Measurements from ENCODE around the gene LRRFIP2. TPM values are rescaled to one million over a fixed set of nuclear protein-coding genes. Genes with fewer than 3 reads are reported as not detected.
A peak's percentile ranks its signal among the peaks of the same experiment; 100 is the strongest.
"Not testable (repeated sequence)": the region's sequence is repeated elsewhere in the genome, so short reads cannot be mapped to it uniquely, and the experiment has no call there.

The LRRFIP2 gene
- total RNA-seq, 1 donor from 2014 or later = 62.4 TPM

GRCh38 chr3:37216597-37217097 is 42.3 kb upstream of the LRRFIP2 start:
- Histone ChIP-seq H3K27ac (ENCODE audit: low read depth, low read length) (no peak overlapping the region), H3K4me3 (ENCODE audit: insufficient read depth, low read depth, low read length) (no peak overlapping the region), H3K36me3 (ENCODE audit: insufficient read depth, low read length) (no peaks in the 10 kb centered on the region), H3K9me3 (ENCODE audit: insufficient read depth, low read depth, low read length) (no peaks in the 10 kb centered on the region), H3K4me1 (ENCODE audit: insufficient read depth, low read length) (peaks cover 3% of the 10 kb centered on the region), H3K4me2 (ENCODE audit: low read length) (no peak overlapping the region), H4K20me1 (ENCODE audit: insufficient read depth, low read length) (no peaks in the 10 kb centered on the region), H3K27me3 (ENCODE audit: insufficient read depth, low read length) (no peaks in the 10 kb centered on the region), H3K79me2 (ENCODE audit: insufficient read depth, low read length) (no peaks in the 10 kb centered on the region), H2AFZ (ENCODE audit: low read depth, low read length) (no peak overlapping the region), H3K9ac (ENCODE audit: low read length) (no peak overlapping the region)
- FAIRE-seq (no peak), DNase-seq (ENCODE audit: low read depth) (no peak)
- no peak for TF ChIP-seq EZH2 (IDR thresholded peaks at IDR 0.05; ENCODE audit: insufficient read depth, low read length)
- TF ChIP-seq, protein P1, sequence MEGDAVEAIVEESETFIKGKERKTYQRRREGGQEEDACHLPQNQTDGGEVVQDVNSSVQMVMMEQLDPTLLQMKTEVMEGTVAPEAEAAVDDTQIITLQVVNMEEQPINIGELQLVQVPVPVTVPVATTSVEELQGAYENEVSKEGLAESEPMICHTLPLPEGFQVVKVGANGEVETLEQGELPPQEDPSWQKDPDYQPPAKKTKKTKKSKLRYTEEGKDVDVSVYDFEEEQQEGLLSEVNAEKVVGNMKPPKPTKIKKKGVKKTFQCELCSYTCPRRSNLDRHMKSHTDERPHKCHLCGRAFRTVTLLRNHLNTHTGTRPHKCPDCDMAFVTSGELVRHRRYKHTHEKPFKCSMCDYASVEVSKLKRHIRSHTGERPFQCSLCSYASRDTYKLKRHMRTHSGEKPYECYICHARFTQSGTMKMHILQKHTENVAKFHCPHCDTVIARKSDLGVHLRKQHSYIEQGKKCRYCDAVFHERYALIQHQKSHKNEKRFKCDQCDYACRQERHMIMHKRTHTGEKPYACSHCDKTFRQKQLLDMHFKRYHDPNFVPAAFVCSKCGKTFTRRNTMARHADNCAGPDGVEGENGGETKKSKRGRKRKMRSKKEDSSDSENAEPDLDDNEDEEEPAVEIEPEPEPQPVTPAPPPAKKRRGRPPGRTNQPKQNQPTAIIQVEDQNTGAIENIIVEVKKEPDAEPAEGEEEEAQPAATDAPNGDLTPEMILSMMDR (IDR thresholded peaks at IDR 0.05; ENCODE audit: insufficient read depth, low read depth, low read length) = no peak
- Mint-ChIP-seq H3K27ac (ENCODE audit: unreplicated experiment) (no peak overlapping the region), H3K9me3 (ENCODE audit: unreplicated experiment) (peaks cover 4% of the 10 kb centered on the region), H3K4me1 (ENCODE audit: low read depth, unreplicated experiment) (peaks cover 5% of the 10 kb centered on the region), H3K27me3 (ENCODE audit: low read depth, unreplicated experiment) (no peaks in the 10 kb centered on the region), H3K36me3 (ENCODE audit: low read depth, unreplicated experiment) (no peaks in the 10 kb centered on the region), H3K4me3 (ENCODE audit: unreplicated experiment) (no peak overlapping the region)

DNA sequence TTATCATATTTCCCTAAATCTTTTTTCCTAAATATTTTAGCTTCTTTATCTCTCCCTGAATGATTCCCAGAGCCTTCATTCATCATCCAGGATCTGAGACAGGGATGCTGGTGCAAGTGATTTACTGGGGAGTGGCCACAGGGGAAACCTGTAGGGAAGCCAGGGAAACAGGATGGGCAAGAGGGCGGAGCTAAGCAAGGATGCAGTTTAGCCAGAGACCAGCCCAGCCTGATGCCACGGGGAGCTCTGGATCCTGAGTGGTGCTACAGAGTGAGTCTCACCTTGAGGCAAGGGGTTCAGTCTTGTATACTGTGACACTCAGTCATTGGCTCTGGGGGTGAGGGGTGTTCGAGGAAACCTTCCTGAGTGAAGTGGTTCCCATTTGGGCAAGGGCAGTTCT is 39.7 kb upstream of the LRRFIP2 start:
- H2AFZ ChIP-seq (ENCODE audit: low read depth, low read length) = no peak overlapping the region
- no peaks in the 10 kb centered on the region for H3K36me3 ChIP-seq (ENCODE audit: insufficient read depth, low read length)
- Mint-ChIP-seq H3K27ac (ENCODE audit: unreplicated experiment) (no peak overlapping the region), H3K36me3 (ENCODE audit: low read depth, unreplicated experiment) (no peaks in the 10 kb centered on the region), H3K27me3 (ENCODE audit: low read depth, unreplicated experiment) (no peaks in the 10 kb centered on the region), H3K4me3 (ENCODE audit: unreplicated experiment) (no peak overlapping the region), H3K4me1 (ENCODE audit: low read depth, unreplicated experiment) (no peaks in the 10 kb centered on the region), H3K9me3 (ENCODE audit: unreplicated experiment) (peaks cover 4% of the 10 kb centered on the region)
- no peaks in the 10 kb centered on the region for H3K79me2 ChIP-seq (ENCODE audit: insufficient read depth, low read length)
- no peaks in the 10 kb centered on the region for H4K20me1 ChIP-seq (ENCODE audit: insufficient read depth, low read length)
- no peak overlapping the region for H3K9ac ChIP-seq (ENCODE audit: low read length)
- H3K4me2 ChIP-seq (ENCODE audit: low read length) = no peak overlapping the region
- H3K27me3 ChIP-seq (ENCODE audit: insufficient read depth, low read length) = no peaks in the 10 kb centered on the region
- no peaks in the 10 kb centered on the region for H3K9me3 ChIP-seq (ENCODE audit: insufficient read depth, low read depth, low read length)
- FAIRE-seq = no peak
- H3K27ac ChIP-seq (ENCODE audit: low read depth, low read length) = no peak overlapping the region
- DNase-seq (ENCODE audit: low read depth) = no peak
- TF ChIP-seq EZH2 (IDR thresholded peaks at IDR 0.05; ENCODE audit: insufficient read depth, low read length) = no peak
- TF ChIP-seq, protein P1 (IDR thresholded peaks at IDR 0.05; ENCODE audit: insufficient read depth, low read depth, low read length) = no peak
- no peak overlapping the region for H3K4me3 ChIP-seq (ENCODE audit: insufficient read depth, low read depth, low read length)
- H3K4me1 ChIP-seq (ENCODE audit: insufficient read depth, low read length) = peaks cover 4% of the 10 kb centered on the region

GRCh38 chr3:37210230-37210629 is 35.8 kb upstream of the LRRFIP2 start:
- H3K27ac Mint-ChIP-seq (ENCODE audit: unreplicated experiment) = no peak overlapping the region
- peaks cover 10% of the 10 kb centered on the region for H3K4me1 ChIP-seq (ENCODE audit: insufficient read depth, low read length)
- no peak overlapping the region for H3K4me3 ChIP-seq (ENCODE audit: insufficient read depth, low read depth, low read length)
- no peak overlapping the region for H3K4me3 Mint-ChIP-seq (ENCODE audit: unreplicated experiment)
- H3K36me3 ChIP-seq (ENCODE audit: insufficient read depth, low read length) = no peaks in the 10 kb centered on the region
- no peak overlapping the region for H2AFZ ChIP-seq (ENCODE audit: low read depth, low read length)
- no peaks in the 10 kb centered on the region for H3K9me3 Mint-ChIP-seq (ENCODE audit: unreplicated experiment)
- no peaks in the 10 kb centered on the region for H4K20me1 ChIP-seq (ENCODE audit: insufficient read depth, low read length)
- no peaks in the 10 kb centered on the region for H3K27me3 ChIP-seq (ENCODE audit: insufficient read depth, low read length)
- no peaks in the 10 kb centered on the region for H3K27me3 Mint-ChIP-seq (ENCODE audit: low read depth, unreplicated experiment)
- no peak for FAIRE-seq
- no peaks in the 10 kb centered on the region for H3K36me3 Mint-ChIP-seq (ENCODE audit: low read depth, unreplicated experiment)
- no peak overlapping the region for H3K4me2 ChIP-seq (ENCODE audit: low read length)
- H3K4me1 Mint-ChIP-seq (ENCODE audit: low read depth, unreplicated experiment) = peaks cover 7% of the 10 kb centered on the region
- H3K9ac ChIP-seq (ENCODE audit: low read length) = no peak overlapping the region
- H3K9me3 ChIP-seq (ENCODE audit: insufficient read depth, low read depth, low read length) = no peaks in the 10 kb centered on the region
- no peaks in the 10 kb centered on the region for H3K79me2 ChIP-seq (ENCODE audit: insufficient read depth, low read length)
- DNase-seq (ENCODE audit: low read depth) = peak; percentile 41
- H3K27ac ChIP-seq (ENCODE audit: low read depth, low read length) = no peak overlapping the region
- TF ChIP-seq, protein P1 (IDR thresholded peaks at IDR 0.05; ENCODE audit: insufficient read depth, low read depth, low read length) = no peak
- TF ChIP-seq EZH2 (IDR thresholded peaks at IDR 0.05; ENCODE audit: insufficient read depth, low read length) = no peak

GRCh38 chr3:37208576-37208975 is 34.2 kb upstream of the LRRFIP2 start:
- H3K9me3 Mint-ChIP-seq (ENCODE audit: unreplicated experiment); FAIRE-seq; H3K36me3 ChIP-seq (ENCODE audit: insufficient read depth, low read length); H3K79me2 ChIP-seq (ENCODE audit: insufficient read depth, low read length); H3K9me3 ChIP-seq (ENCODE audit: insufficient read depth, low read depth, low read length); H3K4me1 ChIP-seq (ENCODE audit: insufficient read depth, low read length); H3K4me2 ChIP-seq (ENCODE audit: low read length); DNase-seq (ENCODE audit: low read depth); H3K27me3 Mint-ChIP-seq (ENCODE audit: low read depth, unreplicated experiment); H4K20me1 ChIP-seq (ENCODE audit: insufficient read depth, low read length); H3K4me1 Mint-ChIP-seq (ENCODE audit: low read depth, unreplicated experiment); H3K4me3 Mint-ChIP-seq (ENCODE audit: unreplicated experiment); H2AFZ ChIP-seq (ENCODE audit: low read depth, low read length); H3K27ac ChIP-seq (ENCODE audit: low read depth, low read length); H3K27me3 ChIP-seq (ENCODE audit: insufficient read depth, low read length); H3K27ac Mint-ChIP-seq (ENCODE audit: unreplicated experiment); H3K4me3 ChIP-seq (ENCODE audit: insufficient read depth, low read depth, low read length); H3K36me3 Mint-ChIP-seq (ENCODE audit: low read depth, unreplicated experiment); H3K9ac ChIP-seq (ENCODE audit: low read length): not testable (repeated sequence)
